SK-MEL-5 (cell line): Measurements from ENCODE around the gene MTHFSD. TPM values are rescaled to one million over a fixed set of nuclear protein-coding genes. Genes with fewer than 3 reads are reported as not detected.
A peak's percentile ranks its signal among the peaks of the same experiment; 100 is the strongest.
"Not testable (repeated sequence)": the region's sequence is repeated elsewhere in the genome, so short reads cannot be mapped to it uniquely, and the experiment has no call there.

ENCODE experiments used
- DNase-seq: peaks from one replicate; pipeline ENCODE4 v3.0.0-alpha.2; 2016; ENCODE audit warnings: low read depth, low spot score
- in situ Hi-C: cut with HindIII; loops from 2 replicates; pipeline ENCODE4 v1.10.0; 2016; ENCODE audit warnings: low sequenced_read_pairs, high pct_unique_total_duplicates, low pct_unique_long_range_greater_than_20kb
- polyA plus RNA-seq, 2 experiments: library from polyadenylated mRNA; depleted of rRNA; stranded (reverse); fragments of >200 nt; gene quantifications; 2 replicates each; pipeline ENCODE4 v1.2.3, GENCODE V29; 2015
- total RNA-seq: library from RNA; depleted of rRNA; stranded (reverse); fragments of >200 nt; shearing (Covaris generic); gene quantifications from 2 replicates; pipeline ENCODE4 v1.2.3, GENCODE V29; 2014; rRNA removed

Gene MTHFSD
- 6.3 and 9.1 TPM in 2 replicates for total RNA-seq
- polyA plus RNA-seq (2015; cell fraction: cytosol; rRNA removed) = 11.2 and 16.7 TPM in 2 replicates
- 72.1 and 88.6 TPM in 2 replicates for polyA plus RNA-seq (2015; cell fraction: nucleus; rRNA removed)

GRCh38 chr16:86554917-86555703, at the start of gene MTHFSD:
Gene MTHFSD (minus strand): TSS chr16:86555235. CDS start chr16:86555184, 51 bp downstream.
- in situ Hi-C loops = no loop called here
- peak; percentile 83 for DNase-seq

GRCh38 chr16:86604436-86605193, 49.6 kb upstream of the MTHFSD start:
- in situ Hi-C loops = no loop called here
- DNase-seq = no peak

GRCh38 chr16:86602521-86602920, 47.5 kb upstream of the MTHFSD start:
- no peak for DNase-seq
- in situ Hi-C loops = no loop called here

- in situ Hi-C loops = no loop called here
- no peak for DNase-seq
Observed at GRCh38 chr16:86601356-86601755, 46.3 kb upstream of the MTHFSD start.

GRCh38 chr16:86598607-86599565, 43.9 kb upstream of the MTHFSD start:
- DNase-seq = no peak
- in situ Hi-C loops = no loop called here

- DNase-seq = peak; percentile 26
- in situ Hi-C loops = no loop called here
Observed at GRCh38 chr16:86597880-86598606, 43.0 kb upstream of the MTHFSD start.

GRCh38 chr16:86597126-86597879, 42.3 kb upstream of the MTHFSD start:
- no peak for DNase-seq
- in situ Hi-C loops = no loop called here

GRCh38 chr16:86595983-86596605, 41.1 kb upstream of the MTHFSD start:
- in situ Hi-C loops = no loop called here
- no peak for DNase-seq

- in situ Hi-C loops = no loop called here
- no peak for DNase-seq
Observed at GRCh38 chr16:86594721-86595120, 39.7 kb upstream of the MTHFSD start.

GRCh38 chr16:86593913-86594620, 39.0 kb upstream of the MTHFSD start:
- in situ Hi-C loops = no loop called here
- no peak for DNase-seq

- no peak for DNase-seq
- in situ Hi-C loops = no loop called here
Observed at GRCh38 chr16:86591270-86591669, 36.2 kb upstream of the MTHFSD start.

GRCh38 chr16:86590501-86591144, 35.6 kb upstream of the MTHFSD start:
- in situ Hi-C loops = no loop called here
- DNase-seq = no peak

- in situ Hi-C loops, DNase-seq: not testable (repeated sequence)
Observed at GRCh38 chr16:86587955-86588354, 32.9 kb upstream of the MTHFSD start.

- in situ Hi-C loops = no loop called here
Observed at GRCh38 chr16:86587487-86587886, 32.5 kb upstream of the MTHFSD start.

More at GRCh38 chr16:86587487-86587886, 32.5 kb upstream of the MTHFSD start:
- no peak for DNase-seq
